MM.1S (cell line): ENCODE data around the gene SNN.
A peak's percentile ranks its signal among the peaks of the same experiment; 100 is the strongest.

Experiments used
- DNase-seq: peaks from one replicate; pipeline ENCODE4 v3.0.0-alpha.2; 2015
- H2AFZ ChIP-seq: fragments of 300-600 bp; sonication (generic); 2 replicates; pipeline ENCODE4 v1.6.0; 2016; ENCODE audit warnings: antibody characterized with exemption, low read length
- H3F3A ChIP-seq: fragments of 300-600 bp; sonication (generic); 2 replicates; pipeline ENCODE4 v1.6.1; 2016; ENCODE audit warnings: mild to moderate bottlenecking, antibody characterized with exemption, low read length, moderate library complexity, mixed read lengths; ENCODE audit not compliant: insufficient read depth
- H3K27ac ChIP-seq: fragments of 300-600 bp; sonication (generic); 2 replicates; pipeline ENCODE4 v1.5.1; 2016; ENCODE audit warnings: mild to moderate bottlenecking, low read length
- H3K27me3 ChIP-seq: fragments of 300-600 bp; sonication (generic); replicated peaks from 2 replicates; pipeline ENCODE4 v1.6.0; 2016; ENCODE audit warnings: low read length; ENCODE audit not compliant: insufficient read depth
- H3K36me3 ChIP-seq: fragments of 300-600 bp; sonication (generic); replicated peaks from 2 replicates; pipeline ENCODE4 v1.6.1; 2016; ENCODE audit warnings: mild to moderate bottlenecking, low read length, mixed read lengths; ENCODE audit not compliant: insufficient read depth
- H3K4me1 ChIP-seq: fragments of 300-600 bp; sonication (generic); 2 replicates; pipeline ENCODE4 v1.6.1; 2016; ENCODE audit warnings: low read length, mixed read lengths
- H3K4me2 ChIP-seq: fragments of 300-600 bp; sonication (generic); 2 replicates; pipeline ENCODE4 v1.6.0; 2016; ENCODE audit warnings: low read depth, low read length
- H3K4me3 ChIP-seq: fragments of 300-600 bp; sonication (generic); 2 replicates; pipeline ENCODE4 v1.5.1; 2016; ENCODE audit warnings: low read length, mixed read lengths
- H3K79me2 ChIP-seq: fragments of 300-600 bp; sonication (generic); 2 replicates; pipeline ENCODE4 v1.6.1; 2016; ENCODE audit warnings: mixed run types, low read length, mixed read lengths
- H3K9ac ChIP-seq: fragments of 300-600 bp; sonication (generic); 2 replicates; pipeline ENCODE4 v1.6.1; 2016; ENCODE audit warnings: low read length, mixed read lengths
- H3K9me2 ChIP-seq: fragments of 300-600 bp; sonication (generic); replicated peaks from 2 replicates; pipeline ENCODE4 v1.6.1; 2016; ENCODE audit warnings: mild to moderate bottlenecking, low read length, mixed read lengths; ENCODE audit not compliant: insufficient read depth
- H3K9me3 ChIP-seq: fragments of 300-600 bp; sonication (generic); replicated peaks from 2 replicates; pipeline ENCODE4 v1.6.1; 2016; ENCODE audit warnings: mild to moderate bottlenecking, low read length, mixed read lengths; ENCODE audit not compliant: insufficient read depth
- H4K20me1 ChIP-seq: fragments of 300-600 bp; sonication (generic); 2 replicates; pipeline ENCODE4 v1.6.1; 2016; ENCODE audit warnings: mild to moderate bottlenecking, low read length, moderate library complexity, mixed read lengths; ENCODE audit not compliant: insufficient read depth
- EZH2 ChIP-seq: fragments of 300-600 bp; sonication (generic); optimal IDR thresholded peaks from 2 replicates; pipeline ENCODE3; 2017; ENCODE audit warnings: low read depth, mild to moderate bottlenecking, antibody characterized with exemption, low read length, mixed read lengths
- EZH2phosphoT487 ChIP-seq: fragments of 300-600 bp; sonication (generic); IDR thresholded peaks from 2 replicates; pipeline ENCODE4 v1.6.1; 2018; ENCODE audit warnings: antibody characterized with exemption, low read length
- TF ChIP-seq, protein P1 (sequence below): fragments of 300-600 bp; sonication (generic); IDR thresholded peaks from 2 replicates; pipeline ENCODE4 v1.5.1; 2016; ENCODE audit warnings: antibody characterized with exemption, low read length, mixed read lengths

Gene SNN

DNA sequence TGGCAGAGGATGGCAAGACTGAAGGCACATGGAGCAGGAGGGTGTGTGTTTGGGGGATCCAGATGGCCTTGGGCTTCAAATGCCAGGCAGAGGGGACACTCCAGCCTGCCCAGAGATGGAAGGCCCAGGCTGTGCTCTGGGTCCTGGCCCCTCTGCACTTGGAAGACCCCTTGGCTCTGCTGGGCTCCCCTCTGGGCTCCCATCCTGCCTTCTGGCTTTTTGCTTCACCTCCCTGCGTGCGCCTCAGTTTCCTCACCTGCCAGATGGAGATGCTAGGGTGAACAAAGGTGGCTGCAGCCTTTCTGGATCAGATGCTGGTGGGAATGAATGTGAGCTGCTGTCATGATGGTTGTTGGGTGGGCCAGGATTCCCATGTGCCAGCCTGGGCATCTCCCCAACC, 3.0 kb downstream of the SNN start:
- Histone ChIP-seq H3K9ac (no peak overlapping the region), H3K27me3 (no peaks in the 10 kb centered on the region), H3K4me3 (no peak overlapping the region), H3K79me2 (peaks cover 68% of the 10 kb centered on the region), H2AFZ (no peak overlapping the region), H3K36me3 (no peaks in the 10 kb centered on the region), H3K9me2 (no peaks in the 10 kb centered on the region), H3K9me3 (no peaks in the 10 kb centered on the region), H3F3A (peaks cover 30% of the 10 kb centered on the region), H3K4me2 (peak overlapping the region; percentile 15; the same call in 1 of the 2 replicates), H4K20me1 (peaks cover 4% of the 10 kb centered on the region; the same call in 1 of the 2 replicates), H3K4me1 (peaks cover 51% of the 10 kb centered on the region), H3K27ac (no peak overlapping the region)
- TF ChIP-seq, protein P1, sequence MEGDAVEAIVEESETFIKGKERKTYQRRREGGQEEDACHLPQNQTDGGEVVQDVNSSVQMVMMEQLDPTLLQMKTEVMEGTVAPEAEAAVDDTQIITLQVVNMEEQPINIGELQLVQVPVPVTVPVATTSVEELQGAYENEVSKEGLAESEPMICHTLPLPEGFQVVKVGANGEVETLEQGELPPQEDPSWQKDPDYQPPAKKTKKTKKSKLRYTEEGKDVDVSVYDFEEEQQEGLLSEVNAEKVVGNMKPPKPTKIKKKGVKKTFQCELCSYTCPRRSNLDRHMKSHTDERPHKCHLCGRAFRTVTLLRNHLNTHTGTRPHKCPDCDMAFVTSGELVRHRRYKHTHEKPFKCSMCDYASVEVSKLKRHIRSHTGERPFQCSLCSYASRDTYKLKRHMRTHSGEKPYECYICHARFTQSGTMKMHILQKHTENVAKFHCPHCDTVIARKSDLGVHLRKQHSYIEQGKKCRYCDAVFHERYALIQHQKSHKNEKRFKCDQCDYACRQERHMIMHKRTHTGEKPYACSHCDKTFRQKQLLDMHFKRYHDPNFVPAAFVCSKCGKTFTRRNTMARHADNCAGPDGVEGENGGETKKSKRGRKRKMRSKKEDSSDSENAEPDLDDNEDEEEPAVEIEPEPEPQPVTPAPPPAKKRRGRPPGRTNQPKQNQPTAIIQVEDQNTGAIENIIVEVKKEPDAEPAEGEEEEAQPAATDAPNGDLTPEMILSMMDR: no peak
- TF ChIP-seq EZH2phosphoT487: no peak
- TF ChIP-seq EZH2: no peak
- DNase-seq: no peak

DNA sequence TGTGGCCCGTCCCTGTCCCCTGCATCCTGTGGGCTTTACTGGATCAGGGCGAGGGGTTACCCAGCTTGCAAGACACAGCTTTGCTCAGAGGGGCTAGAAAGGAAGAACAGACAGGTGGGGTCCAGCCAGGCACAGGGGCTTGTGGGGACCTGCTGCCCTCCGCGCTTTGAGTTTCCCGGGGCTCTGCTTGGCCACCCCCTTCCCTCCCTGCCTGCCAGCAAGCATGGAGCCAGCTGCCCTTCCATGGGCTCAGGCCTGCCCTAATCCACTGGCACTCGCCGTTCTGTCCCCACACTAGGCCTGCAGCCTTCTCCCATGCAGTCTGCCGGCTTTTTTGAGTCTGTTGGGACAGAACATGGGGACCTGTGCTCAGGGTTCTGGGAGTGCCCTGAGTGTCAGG, 3.4 kb downstream of the SNN start:
- H3K9me2 ChIP-seq: no peaks in the 10 kb centered on the region
- H3K4me1 ChIP-seq: peaks cover 55% of the 10 kb centered on the region
- H2AFZ ChIP-seq: no peak overlapping the region
- H3K36me3 ChIP-seq: no peaks in the 10 kb centered on the region
- H3F3A ChIP-seq: peaks cover 34% of the 10 kb centered on the region
- peaks cover 72% of the 10 kb centered on the region for H3K79me2 ChIP-seq
- no peaks in the 10 kb centered on the region for H3K27me3 ChIP-seq
- no peak overlapping the region for H3K9ac ChIP-seq
- H3K27ac ChIP-seq: peak overlapping the region; percentile 54; the same call in 1 of the 2 replicates
- no peaks in the 10 kb centered on the region for H3K9me3 ChIP-seq
- TF ChIP-seq, protein P1: no peak
- TF ChIP-seq EZH2: no peak
- TF ChIP-seq EZH2phosphoT487: no peak
- H3K4me3 ChIP-seq: no peak overlapping the region
- no peak for DNase-seq
- peaks cover 7% of the 10 kb centered on the region; the same call in 1 of the 2 replicates for H4K20me1 ChIP-seq
- H3K4me2 ChIP-seq: peak overlapping the region; percentile 71; the same call in 1 of the 2 replicates

- Histone ChIP-seq H3K9ac (peak overlapping the region; percentile 14; the same call in 1 of the 2 replicates), H3K79me2 (peaks cover 79% of the 10 kb centered on the region), H3K4me2 (peak overlapping the region; percentile 71), H3K27me3 (no peaks in the 10 kb centered on the region), H3F3A (peaks cover 42% of the 10 kb centered on the region), H4K20me1 (peaks cover 9% of the 10 kb centered on the region; the same call in 1 of the 2 replicates), H3K4me3 (peak overlapping the region; percentile 10), H3K9me3 (no peaks in the 10 kb centered on the region), H3K4me1 (peaks cover 63% of the 10 kb centered on the region), H3K9me2 (no peaks in the 10 kb centered on the region), H3K36me3 (no peaks in the 10 kb centered on the region), H3K27ac (peak overlapping the region; percentile 54; the same call in 1 of the 2 replicates), H2AFZ (no peak overlapping the region)
- peak; percentile 84 for DNase-seq
- TF ChIP-seq EZH2: no peak
- TF ChIP-seq EZH2phosphoT487: no peak
- TF ChIP-seq, protein P1: no peak
Observed at GRCh38 chr16:11672206-11673090, 4.2 kb downstream of the SNN start.
